ENCODE results near the gene PJA2.

The PJA2 gene

DNA sequence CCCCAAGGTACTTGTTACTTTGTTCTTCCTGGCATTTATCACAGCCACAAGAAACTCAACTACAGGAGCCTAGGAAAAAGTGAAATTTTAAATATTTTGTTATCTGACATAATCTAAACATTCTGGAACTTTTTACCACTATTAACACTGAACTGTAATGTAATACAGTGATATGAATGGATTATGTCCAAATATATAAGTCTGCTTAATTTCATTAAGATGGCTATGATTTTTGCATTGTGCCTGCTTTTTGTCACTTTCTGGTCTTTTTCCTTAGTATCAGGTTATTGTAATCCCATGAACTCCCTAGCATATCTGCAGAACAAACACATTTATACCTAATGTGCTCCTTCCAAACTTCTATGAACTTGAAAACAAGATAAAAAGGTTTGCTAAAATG lies 35.8 kb downstream of the PJA2 start:
- Histone ChIP-seq H3K4me2 (no peak overlapping the region), H4K20me1 (peaks cover 0 to 91% (median 5%) of the 10 kb centered on the region in 11 experiments; a peak in 8 of 22 replicates), H3K4me1 (no peaks in the 10 kb centered on the region), H3K4me3 (no peak overlapping the region), H3K9me3 (replicated peaks in 1 of 11) (peaks cover 2 to 11% (median 7%) of the 10 kb centered on the region in 11 experiments; a peak in 21 of 22 replicates), H3K36me3 (peaks cover 31 to 99% (median 57%) of the 10 kb centered on the region in 11 experiments), H3K27me3 (no peaks in the 10 kb centered on the region), H3K9ac (no peak overlapping the region), H3K27ac (no peak overlapping the region)
- no peak for TF ChIP-seq Cebpa-rat (IDR thresholded peaks at IDR 0.05)

DNA sequence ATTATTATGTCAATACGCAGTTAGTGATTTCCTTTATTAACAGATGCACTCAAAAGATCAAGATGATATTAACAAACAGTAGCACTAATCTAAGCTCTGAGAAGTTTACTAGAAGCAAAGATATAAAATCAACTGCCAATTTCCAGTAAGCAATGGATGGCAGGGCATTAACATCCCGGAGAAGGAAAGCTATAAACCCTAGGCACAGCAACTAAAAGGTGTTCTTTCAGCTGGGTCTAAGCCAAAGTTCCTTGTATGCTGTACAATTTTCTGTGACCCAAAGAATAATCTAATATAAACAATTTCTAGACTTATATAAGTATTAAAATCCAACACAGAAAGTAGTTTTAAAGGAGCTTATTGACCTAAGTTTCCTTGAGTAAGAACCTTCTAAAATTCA lies 39.4 kb downstream of the PJA2 start:
- H3K4me1 ChIP-seq, result no peaks in the 10 kb centered on the region
- no peak overlapping the region for H3K4me3 ChIP-seq
- H3K27me3 ChIP-seq, result no peaks in the 10 kb centered on the region
- peaks cover 0 to 90% (median 3%) of the 10 kb centered on the region in 11 experiments; a peak in 8 of 22 replicates for H4K20me1 ChIP-seq
- no peak overlapping the region for H3K9ac ChIP-seq
- no peak for TF ChIP-seq Cebpa-rat (IDR thresholded peaks at IDR 0.05)
- H3K27ac ChIP-seq, result no peak overlapping the region
- peaks cover 48 to 97% (median 68%) of the 10 kb centered on the region in 11 experiments for H3K36me3 ChIP-seq
- peaks cover 12 to 22% (median 20%) of the 10 kb centered on the region in 11 experiments for H3K9me3 ChIP-seq (replicated peaks in 1 of 11)
- no peak overlapping the region for H3K4me2 ChIP-seq

DNA sequence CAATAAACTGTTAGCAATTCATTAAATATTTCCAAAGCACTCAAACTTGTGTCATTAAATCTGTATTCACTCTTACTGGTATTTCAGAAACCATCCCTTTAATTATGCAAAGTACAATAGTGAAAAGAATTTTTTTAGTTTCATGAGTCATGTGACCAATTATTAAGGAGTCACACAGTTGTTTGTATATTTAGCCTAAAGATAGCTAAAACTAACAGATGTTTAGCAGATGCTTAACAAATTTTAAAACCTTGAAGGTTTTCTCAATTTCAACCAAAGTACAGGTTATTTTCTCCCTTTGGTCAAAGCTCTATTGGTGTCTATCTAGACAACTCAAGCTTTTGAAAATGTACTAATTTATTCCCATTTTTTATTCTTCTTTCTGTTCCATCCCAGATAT lies 44.1 kb downstream of the PJA2 start:
- TF ChIP-seq Cebpa-rat (IDR thresholded peaks at IDR 0.05), result no peak
- peaks cover 12 to 22% (median 20%) of the 10 kb centered on the region in 11 experiments for H3K9me3 ChIP-seq (replicated peaks in 1 of 11)
- H3K9ac ChIP-seq, result no peak overlapping the region
- H3K4me1 ChIP-seq, result no peaks in the 10 kb centered on the region
- H3K4me3 ChIP-seq, result no peak overlapping the region
- no peak overlapping the region for H3K27ac ChIP-seq
- H3K36me3 ChIP-seq, result peaks cover 74 to 100% (median 89%) of the 10 kb centered on the region in 11 experiments
- no peaks in the 10 kb centered on the region for H3K27me3 ChIP-seq
- no peak overlapping the region for H3K4me2 ChIP-seq
- peaks cover 0 to 91% (median 0%) of the 10 kb centered on the region in 11 experiments; a peak in 5 of 22 replicates for H4K20me1 ChIP-seq

DNA sequence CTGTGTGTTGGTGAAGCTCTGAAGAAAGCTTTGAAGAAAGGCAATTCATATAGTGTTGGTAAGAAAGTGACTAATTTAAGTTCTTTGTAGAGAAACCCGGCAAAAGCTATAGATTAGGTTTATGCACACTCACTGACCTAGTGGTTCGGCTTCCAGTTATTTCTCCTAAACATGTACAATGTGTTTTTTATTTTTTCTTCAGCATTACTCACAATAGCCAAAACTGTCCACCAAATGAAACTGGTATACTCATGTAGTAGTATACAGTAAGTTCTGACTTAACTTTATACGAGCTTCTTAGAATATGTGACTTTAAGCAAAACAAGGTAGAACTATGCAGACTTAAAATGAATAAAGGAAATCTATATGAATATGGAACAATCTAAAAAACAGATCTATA lies 44.8 kb downstream of the PJA2 start:
- Histone ChIP-seq H3K27me3 (no peaks in the 10 kb centered on the region), H3K4me1 (no peaks in the 10 kb centered on the region), H3K27ac (no peak overlapping the region), H3K9ac (no peak overlapping the region), H4K20me1 (peaks cover 0 to 93% (median 0%) of the 10 kb centered on the region in 11 experiments; a peak in 5 of 22 replicates), H3K9me3 (replicated peaks in 1 of 11) (peaks cover 12 to 22% (median 20%) of the 10 kb centered on the region in 11 experiments), H3K4me3 (no peak overlapping the region), H3K36me3 (peaks cover 78 to 100% (median 91%) of the 10 kb centered on the region in 11 experiments), H3K4me2 (no peak overlapping the region)
- no peak for TF ChIP-seq Cebpa-rat (IDR thresholded peaks at IDR 0.05)

DNA sequence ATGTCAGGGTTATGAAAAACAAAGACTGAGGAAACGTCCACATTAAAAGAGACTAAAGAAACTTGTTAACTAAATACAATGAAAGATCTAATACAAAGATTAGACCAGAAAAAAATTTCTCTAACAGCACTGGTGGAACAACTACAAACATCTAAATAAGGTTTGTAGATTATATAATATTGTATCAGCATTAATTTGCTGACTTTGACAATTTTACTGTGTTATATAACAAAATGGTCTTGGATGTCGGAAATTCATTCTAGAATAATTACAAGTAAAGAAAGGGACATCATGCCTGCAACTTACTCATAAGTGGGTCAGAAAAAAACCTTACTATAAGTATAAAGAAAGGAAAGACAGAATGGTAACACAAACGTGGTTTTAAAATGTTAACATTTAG lies 50.1 kb downstream of the PJA2 start:
- Histone ChIP-seq H4K20me1 (peaks cover 0 to 98% (median 0%) of the 10 kb centered on the region in 11 experiments; a peak in 5 of 22 replicates), H3K4me1 (no peaks in the 10 kb centered on the region), H3K36me3 (peaks cover 74 to 100% (median 90%) of the 10 kb centered on the region in 11 experiments), H3K9me3 (replicated peaks in 1 of 11) (no peaks in the 10 kb centered on the region; a peak in 1 of 22 replicates), H3K27me3 (no peaks in the 10 kb centered on the region), H3K4me2 (no peak overlapping the region), H3K9ac (no peak overlapping the region), H3K4me3 (no peak overlapping the region), H3K27ac (no peak overlapping the region)
- no peak for TF ChIP-seq Cebpa-rat (IDR thresholded peaks at IDR 0.05)

DNA sequence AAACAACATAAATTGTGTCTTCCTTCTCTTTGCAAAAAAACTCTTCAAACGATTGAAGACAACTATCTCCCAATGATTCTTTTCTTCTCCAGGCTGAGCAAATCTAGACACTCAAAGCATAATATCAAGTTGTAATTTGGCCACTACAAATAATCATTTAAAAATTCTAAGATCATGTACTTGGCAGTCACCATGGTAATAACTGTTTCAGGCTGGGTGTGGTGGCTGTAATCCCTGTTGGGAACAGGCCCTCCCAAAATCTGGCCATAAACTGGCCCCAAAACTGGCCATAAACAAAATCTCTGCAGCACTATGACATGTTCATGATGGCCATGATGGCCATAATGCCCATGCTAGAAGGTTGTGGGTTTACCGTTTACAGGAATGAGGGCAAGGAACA lies 52.0 kb downstream of the PJA2 start:
- no peaks in the 10 kb centered on the region for H3K4me1 ChIP-seq
- H3K4me2 ChIP-seq, result no peak overlapping the region
- H4K20me1 ChIP-seq, result peaks cover 0 to 82% (median 0%) of the 10 kb centered on the region in 11 experiments; a peak in 5 of 22 replicates
- H3K9ac ChIP-seq, result no peak overlapping the region
- peaks cover 62 to 83% (median 77%) of the 10 kb centered on the region in 11 experiments for H3K36me3 ChIP-seq
- no peak overlapping the region for H3K27ac ChIP-seq
- H3K9me3 ChIP-seq (replicated peaks in 1 of 11), result no peaks in the 10 kb centered on the region; a peak in 1 of 22 replicates
- TF ChIP-seq Cebpa-rat (IDR thresholded peaks at IDR 0.05), result no peak
- no peaks in the 10 kb centered on the region for H3K27me3 ChIP-seq
- H3K4me3 ChIP-seq, result no peak overlapping the region

DNA sequence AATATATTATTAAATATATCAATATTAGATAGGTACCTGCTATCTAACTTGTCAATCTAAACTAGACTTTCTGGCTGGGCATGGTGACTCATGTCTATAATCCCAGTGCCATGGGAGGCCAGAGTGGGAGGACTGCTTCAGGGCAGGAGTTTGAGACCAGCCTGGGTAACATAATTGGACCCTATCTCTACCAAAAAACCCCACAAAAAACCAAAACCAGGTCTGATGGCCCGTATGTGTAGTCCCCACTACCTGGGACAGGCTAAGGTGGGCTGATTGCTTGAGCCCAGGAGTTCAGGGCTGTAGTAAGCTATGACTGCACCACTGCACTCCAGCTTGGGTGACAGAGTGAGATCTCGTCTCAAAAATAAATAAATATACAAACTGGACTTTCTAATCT lies 55.0 kb downstream of the PJA2 start:
- Histone ChIP-seq H3K4me1 (no peaks in the 10 kb centered on the region), H3K4me3 (no peak overlapping the region), H3K36me3 (peaks cover 53 to 80% (median 64%) of the 10 kb centered on the region in 11 experiments), H3K27ac (no peak overlapping the region), H3K9me3 (replicated peaks in 1 of 11) (no peaks in the 10 kb centered on the region; a peak in 1 of 22 replicates), H4K20me1 (peaks cover 0 to 79% (median 0%) of the 10 kb centered on the region in 11 experiments; a peak in 5 of 22 replicates), H3K4me2 (no peak overlapping the region), H3K9ac (no peak overlapping the region), H3K27me3 (no peaks in the 10 kb centered on the region)
- TF ChIP-seq Cebpa-rat (IDR thresholded peaks at IDR 0.05), result no peak

DNA sequence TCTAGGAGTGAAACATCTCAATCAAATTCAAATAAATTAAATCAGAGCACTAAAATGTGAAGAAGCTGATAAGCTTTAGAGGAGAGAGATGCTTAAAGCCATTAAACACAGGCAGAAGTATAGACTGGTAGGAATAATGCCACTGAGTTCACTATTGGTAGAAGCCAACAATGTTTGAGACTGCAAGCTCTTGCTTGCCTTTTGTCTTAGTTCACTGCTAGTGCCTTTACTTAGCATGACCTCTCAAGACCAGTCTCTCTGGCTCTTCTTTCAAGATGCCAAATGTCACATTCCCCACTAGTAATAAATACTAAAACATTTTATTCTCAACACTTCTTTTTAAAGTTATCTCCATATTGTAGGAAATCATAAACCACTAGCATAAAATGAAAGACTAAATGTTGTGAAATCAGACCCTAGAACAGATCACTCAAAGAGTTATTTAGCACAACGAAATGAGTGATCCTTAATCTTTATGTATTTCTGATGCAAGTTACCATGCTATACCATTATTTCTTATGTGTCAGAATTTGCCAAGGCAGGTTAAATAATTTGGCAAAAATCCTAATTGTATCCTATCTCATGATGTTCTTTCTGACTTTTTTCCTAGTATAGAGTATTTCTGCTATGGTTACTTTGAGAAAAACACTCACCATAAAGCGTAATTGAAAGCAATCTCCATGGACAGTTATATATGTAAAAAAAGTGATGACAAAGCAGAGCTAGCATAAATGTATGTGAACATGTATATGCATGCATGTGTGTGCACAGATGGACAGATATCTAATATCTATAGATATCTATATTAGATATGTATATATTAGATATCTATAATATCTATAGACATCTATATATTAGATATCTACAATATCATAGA lies 57.5 kb downstream of the PJA2 start:
- Histone ChIP-seq H3K9ac (no peak overlapping the region), H3K4me2 (no peak overlapping the region), H3K36me3 (peaks cover 52 to 80% (median 62%) of the 10 kb centered on the region in 11 experiments), H3K4me1 (no peaks in the 10 kb centered on the region), H4K20me1 (peaks cover 0 to 79% (median 7%) of the 10 kb centered on the region in 11 experiments; a peak in 10 of 22 replicates), H3K27ac (no peak overlapping the region; a peak in 1 of 22 replicates), H3K27me3 (no peaks in the 10 kb centered on the region), H3K4me3 (no peak overlapping the region), H3K9me3 (replicated peaks in 1 of 11) (no peaks in the 10 kb centered on the region)
- TF ChIP-seq Cebpa-rat (IDR thresholded peaks at IDR 0.05), result no peak

DNA sequence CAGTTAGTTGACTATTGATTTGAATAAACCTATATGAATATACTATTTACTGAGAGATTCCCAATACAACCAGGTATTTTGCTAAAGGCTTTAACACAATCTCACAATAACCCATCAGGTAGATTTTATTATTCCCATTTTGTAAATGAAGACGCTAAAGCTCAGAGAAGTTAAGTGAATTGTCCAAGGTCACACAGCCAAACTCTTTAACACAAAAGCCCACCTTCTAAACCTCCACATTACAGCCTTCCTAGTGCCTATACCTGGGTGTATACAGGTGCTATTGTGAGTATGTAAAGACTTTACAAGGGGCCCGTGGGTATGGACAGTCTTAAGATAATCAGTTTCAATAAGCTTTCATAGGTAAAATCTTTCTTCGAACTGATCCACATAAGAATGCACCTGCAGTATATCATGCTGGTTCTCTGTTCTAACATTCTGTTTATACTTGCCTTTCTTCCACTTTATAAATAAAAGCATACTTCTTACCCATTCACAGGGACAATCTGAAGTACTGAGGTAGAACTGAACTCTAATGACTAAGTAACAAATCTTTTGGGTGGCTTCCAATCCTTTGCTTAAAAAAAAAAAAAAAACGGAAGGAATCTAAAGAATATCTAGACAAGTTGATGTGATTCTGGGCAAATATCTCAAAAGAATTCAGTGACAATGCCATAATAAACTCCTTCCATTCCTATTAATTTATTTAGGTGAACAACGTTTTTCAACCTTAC lies 59.1 kb downstream of the PJA2 start:
- H3K9ac ChIP-seq, result no peak overlapping the region
- H4K20me1 ChIP-seq, result peaks cover 0 to 79% (median 7%) of the 10 kb centered on the region in 11 experiments; a peak in 10 of 22 replicates
- H3K27me3 ChIP-seq, result no peaks in the 10 kb centered on the region
- no peak for TF ChIP-seq Cebpa-rat (IDR thresholded peaks at IDR 0.05)
- H3K4me1 ChIP-seq, result no peaks in the 10 kb centered on the region
- no peak overlapping the region for H3K4me3 ChIP-seq
- no peak overlapping the region for H3K4me2 ChIP-seq
- H3K27ac ChIP-seq, result no peak overlapping the region
- H3K36me3 ChIP-seq, result peaks cover 50 to 80% (median 66%) of the 10 kb centered on the region in 11 experiments
- H3K9me3 ChIP-seq (replicated peaks in 1 of 11), result no peaks in the 10 kb centered on the region

Measured in BLaER1 treated with 17β-estradiol and CSF1 and Interleukin-3, amounts not matched to agents 10 nM and 100 nM (cell line).